ENCODE data around the gene PPFIBP2.

GRCh38 chr11:7632211-7632610 lies 118.4 kb downstream of the PPFIBP2 start:
- no peak for TF ChIP-seq CTCF (IDR thresholded peaks at IDR 0.05 in 2 of 3, conservative IDR thresholded peaks at IDR 0.05 in 1 of 3; ENCODE audit: borderline replicate concordance in 1 of 3, insufficient read depth in 1 of 3, low read depth in 2 of 3, low read length in 2 of 3)
- TF ChIP-seq POLR2A (IDR thresholded peaks at IDR 0.05; ENCODE audit: borderline replicate concordance, extremely low read depth, insufficient read depth, insufficient read length), result no peak

Data from HCT116 (cell line).